HG03139 (cell line): ENCODE measurements around the gene PRKAB2.
"Not testable (repeated sequence)": the region's sequence is repeated elsewhere in the genome, so short reads cannot be mapped to it uniquely, and the experiment has no call there.

Experiments used
- ATAC-seq: cut with Tn5 transposase; IDR thresholded peaks from one replicate; pipeline ENCODE4 v1.9.1; 2021; ENCODE audit not compliant: unreplicated experiment

Gene PRKAB2

GRCh38 chr1:147172168-147173016, at the start of gene PRKAB2:
TSS of gene PRKAB2 (minus strand) at chr1:147172470. CDS start at chr1:147172144, 326 bp downstream.
- ATAC-seq, result peak; percentile 81

- ATAC-seq, result no peak
Observed at GRCh38 chr1:147218606-147219005, 46.3 kb upstream of the PRKAB2 start.

GRCh38 chr1:147217141-147217540, 44.9 kb upstream of the PRKAB2 start:
- ATAC-seq, result no peak

- no peak for ATAC-seq
Observed at GRCh38 chr1:147216124-147216523, 43.9 kb upstream of the PRKAB2 start.

- ATAC-seq, result no peak
Observed at GRCh38 chr1:147215540-147215916, 43.3 kb upstream of the PRKAB2 start.

- ATAC-seq, result no peak
Observed at GRCh38 chr1:147214842-147215539, 42.7 kb upstream of the PRKAB2 start.

GRCh38 chr1:147214325-147214724, 42.1 kb upstream of the PRKAB2 start:
- ATAC-seq, result no peak

- no peak for ATAC-seq
Observed at GRCh38 chr1:147213271-147213670, 41.0 kb upstream of the PRKAB2 start.

- no peak for ATAC-seq
Observed at GRCh38 chr1:147211577-147211976, 39.3 kb upstream of the PRKAB2 start.

GRCh38 chr1:147210987-147211386, 38.7 kb upstream of the PRKAB2 start:
- ATAC-seq, result no peak

GRCh38 chr1:147209825-147210821, 37.9 kb upstream of the PRKAB2 start:
- no peak for ATAC-seq

GRCh38 chr1:147208619-147209018, 36.3 kb upstream of the PRKAB2 start:
- ATAC-seq, result no peak

GRCh38 chr1:147207192-147207591, 34.9 kb upstream of the PRKAB2 start:
- no peak for ATAC-seq

- ATAC-seq, result no peak
Observed at GRCh38 chr1:147204080-147204479, 31.8 kb upstream of the PRKAB2 start.

- no peak for ATAC-seq
Observed at GRCh38 chr1:147202576-147202975, 30.3 kb upstream of the PRKAB2 start.

GRCh38 chr1:147201786-147202185, 29.5 kb upstream of the PRKAB2 start:
- no peak for ATAC-seq

- ATAC-seq, result no peak
Observed at GRCh38 chr1:147201276-147201675, 29.0 kb upstream of the PRKAB2 start.

GRCh38 chr1:147197324-147197723, 25.1 kb upstream of the PRKAB2 start:
- not testable (repeated sequence) for ATAC-seq

- ATAC-seq, result no peak
Observed at GRCh38 chr1:147189514-147189913, 17.2 kb upstream of the PRKAB2 start.

- ATAC-seq, result no peak
Observed at GRCh38 chr1:147185432-147185831, 13.2 kb upstream of the PRKAB2 start.
